H1 (cell line): ENCODE data around the gene ADH1B. TPM values are rescaled to one million over a fixed set of nuclear protein-coding genes. Genes with fewer than 3 reads are reported as not detected.
"Not testable (repeated sequence)": the region's sequence is repeated elsewhere in the genome, so short reads cannot be mapped to it uniquely, and the experiment has no call there.

ENCODE experiments used
- CTCF ChIA-PET: fragments of 300-600 bp; sonication (Branson Sonifier 250); formaldehyde crosslinking; loops from one replicate; lab custom pipeline; 2021; ENCODE audit not compliant: partially characterized antibody; lab: Charles Lee
- POLR2A ChIA-PET: fragments of 300-600 bp; sonication (Branson Sonifier 250); formaldehyde crosslinking; loops from one replicate; lab custom pipeline; 2021; ENCODE audit warnings: inconsistent platforms; ENCODE audit not compliant: partially characterized antibody; lab: Charles Lee
- DNase-seq, 2 experiments: peaks; one replicate each; pipeline versions ENCODE4 v3.0.0 to v3.0.0-alpha.2; 2010 to 2022; ENCODE audit warnings: low spot score in 2 of 2, low read depth in 1 of 2, mixed read lengths in 1 of 2
- FAIRE-seq: peaks from 2 replicates; lab custom pipeline; 2011; peaks lifted over from hg19 to GRCh38; lab: Jason Lieb, UNC
- H2AFZ ChIP-seq: 2 replicates; pipeline ENCODE4 v1.8.1; 2012; ENCODE audit warnings: low read length, inconsistent platforms
- H2AK5ac ChIP-seq: 2 replicates; pipeline ENCODE4 v1.6.1; 2013; ENCODE audit warnings: low read depth, low read length
- H2BK120ac ChIP-seq: replicated peaks from 2 replicates; pipeline ENCODE3; 2013; ENCODE audit warnings: low read depth, low read length, inconsistent platforms
- H2BK12ac ChIP-seq: 2 replicates; pipeline ENCODE4 v1.6.1; 2013; ENCODE audit warnings: low read depth, low read length
- H2BK15ac ChIP-seq: 2 replicates; pipeline ENCODE4 v1.6.1; 2013; ENCODE audit warnings: low read length
- H2BK20ac ChIP-seq: 2 replicates; pipeline ENCODE4 v1.6.1; 2013; ENCODE audit warnings: low read length
- H2BK5ac ChIP-seq: 2 replicates; pipeline ENCODE4 v1.6.1; 2013; ENCODE audit warnings: low read depth, low read length
- H3K14ac ChIP-seq: 2 replicates; pipeline ENCODE4 v1.6.1; 2013; ENCODE audit warnings: inconsistent platforms; ENCODE audit not compliant: insufficient read length
- H3K18ac ChIP-seq: 2 replicates; pipeline ENCODE4 v1.6.1; 2013; ENCODE audit warnings: low read length; ENCODE audit errors: extremely low read depth
- H3K23ac ChIP-seq: 2 replicates; pipeline ENCODE4 v1.6.1; 2013; ENCODE audit warnings: inconsistent platforms; ENCODE audit not compliant: insufficient read length
- H3K23me2 ChIP-seq: 2 replicates; pipeline ENCODE4 v1.6.1; 2013; ENCODE audit warnings: low read depth, low read length
- H3K27ac ChIP-seq: 2 replicates; pipeline ENCODE4 v1.6.1; 2011; ENCODE audit warnings: low read depth, low read length, inconsistent platforms
- H3K27me3 ChIP-seq, 4 experiments: replicated peaks in 1 of 4; 1 replicate in 1 of 4; 2 replicates in 3 of 4; pipeline versions ENCODE4 v1.6.1 to v1.8.1; 2011 to 2013; ENCODE audit warnings: low read length in 3 of 4, mild to moderate bottlenecking in 3 of 4, inconsistent platforms in 2 of 4, mixed read lengths in 2 of 4, moderate library complexity in 1 of 4; ENCODE audit not compliant: control insufficient read depth in 3 of 4, insufficient read depth in 3 of 4; ENCODE audit errors: extremely low read depth in 1 of 4
- H3K36me3 ChIP-seq, 4 experiments: 2 replicates each; pipeline versions ENCODE4 v1.6.1 to v1.8.1; 2011 to 2013; ENCODE audit warnings: mild to moderate bottlenecking in 4 of 4, low read length in 3 of 4, moderate library complexity in 2 of 4, control low read depth in 1 of 4, inconsistent platforms in 1 of 4; ENCODE audit not compliant: insufficient read depth in 4 of 4, control insufficient read depth in 2 of 4
- H3K4ac ChIP-seq: replicated peaks from 2 replicates; pipeline ENCODE3; 2013; ENCODE audit warnings: low read length, low read depth, mixed read lengths, inconsistent platforms; ENCODE audit not compliant: insufficient read length
- H3K4me1 ChIP-seq, 4 experiments: replicated peaks in 1 of 4; 1 replicate in 1 of 4; 2 replicates in 3 of 4; pipeline versions ENCODE4 v1.6.1 to v1.8.1; 2011 to 2013; ENCODE audit warnings: low read length in 3 of 4, inconsistent platforms in 2 of 4, mixed read lengths in 1 of 4; ENCODE audit not compliant: insufficient read depth in 4 of 4, control insufficient read depth in 3 of 4
- H3K4me2 ChIP-seq, 2 experiments: 2 replicates each; pipeline versions ENCODE4 v1.6.1 to v1.8.1; 2011 to 2013; ENCODE audit warnings: low read depth in 2 of 2, low read length in 2 of 2, control low read depth in 1 of 2, inconsistent platforms in 1 of 2, mild to moderate bottlenecking in 1 of 2; ENCODE audit not compliant: insufficient read depth in 1 of 2
- H3K4me3 ChIP-seq, 4 experiments: fragments of 200-600, 300-600 bp in 1 of 4; sonication (generic), shearing (Covaris generic), sonication (Bioruptor Twin) in 1 of 4; 2 replicates each; pipeline versions ENCODE4 v1.5.1 to v1.8.1; 2011 to 2016; ENCODE audit warnings: low read length in 4 of 4, low read depth in 3 of 4, control low read depth in 2 of 4, inconsistent platforms in 2 of 4, mild to moderate bottlenecking in 2 of 4, mixed read lengths in 1 of 4, moderate library complexity in 1 of 4; ENCODE audit not compliant: insufficient read depth in 2 of 4; ENCODE audit errors: extremely low read depth in 1 of 4
- H3K56ac ChIP-seq: replicated peaks from 2 replicates; pipeline ENCODE3; 2013; ENCODE audit warnings: low read depth, mild to moderate bottlenecking, mixed read lengths, low read length, inconsistent platforms; ENCODE audit not compliant: insufficient read length
- H3K79me1 ChIP-seq: 2 replicates; pipeline ENCODE4 v1.6.1; 2013; ENCODE audit warnings: low read depth, low read length, control low read depth
- H3K79me2 ChIP-seq, 2 experiments: 2 replicates each; pipeline versions ENCODE4 v1.6.1 to v1.8.1; 2012 to 2013; ENCODE audit warnings: low read length in 2 of 2, mild to moderate bottlenecking in 2 of 2, inconsistent platforms in 1 of 2; ENCODE audit not compliant: insufficient read depth in 2 of 2, control insufficient read depth in 1 of 2
- H3K9ac ChIP-seq, 4 experiments: replicated peaks in 1 of 4; 1 replicate in 1 of 4; 2 replicates in 3 of 4; pipeline versions ENCODE4 v1.6.1 to v1.8.1; 2011 to 2013; ENCODE audit warnings: low read depth in 3 of 4, low read length in 3 of 4, control low read depth in 2 of 4, mild to moderate bottlenecking in 2 of 4, moderate library complexity in 2 of 4, inconsistent platforms in 1 of 4; ENCODE audit errors: extremely low read depth in 1 of 4
- H3K9me3 ChIP-seq, 2 experiments: 2 replicates each; pipeline versions ENCODE4 v1.6.1 to v1.8.1; 2012 to 2013; ENCODE audit warnings: mild to moderate bottlenecking in 2 of 2, moderate library complexity in 2 of 2, control low read depth in 1 of 2, inconsistent platforms in 1 of 2, low read depth in 1 of 2, low read length in 1 of 2, mixed read lengths in 1 of 2; ENCODE audit not compliant: insufficient read depth in 2 of 2
- H4K20me1 ChIP-seq, 2 experiments: replicated peaks in 1 of 2; 2 replicates each; pipeline versions ENCODE3 to v1.8.1; 2011 to 2013; ENCODE audit warnings: inconsistent platforms in 2 of 2, low read length in 2 of 2, mild to moderate bottlenecking in 1 of 2; ENCODE audit not compliant: insufficient read depth in 2 of 2, control insufficient read depth in 1 of 2
- H4K5ac ChIP-seq: 2 replicates; pipeline ENCODE4 v1.6.1; 2013; ENCODE audit warnings: low read length, low read depth, mixed read lengths, inconsistent platforms; ENCODE audit not compliant: insufficient read length
- H4K8ac ChIP-seq: 2 replicates; pipeline ENCODE4 v1.8.0; 2013; ENCODE audit warnings: mild to moderate bottlenecking, moderate library complexity, low read length, inconsistent platforms; ENCODE audit not compliant: insufficient read depth; ENCODE audit errors: extremely low read depth
- H4K91ac ChIP-seq: replicated peaks from 2 replicates; pipeline ENCODE3; 2013; ENCODE audit warnings: low read length, mixed read lengths, inconsistent platforms; ENCODE audit not compliant: insufficient read length
- WGBS, 2 experiments: shearing (Covaris generic) in 1 of 2; methylation state at CpG; one replicate each; pipeline versions ENCODE4 v1.1.6 to v1.1.7; 2013 to 2015; ENCODE audit warnings: low lambda C conversion rate in 2 of 2, mixed read lengths in 2 of 2, inconsistent platforms in 1 of 2, low coverage in 1 of 2, missing lambda C conversion rate in 1 of 2; ENCODE audit not compliant: insufficient replicate concordance in 2 of 2, insufficient coverage in 1 of 2, insufficient read length in 1 of 2; ENCODE audit errors: extremely low coverage in 1 of 2, missing lambda C conversion rate in 1 of 2; 5-methylcytosine and 5-hydroxymethylcytosine counted together
- polyA plus RNA-seq, 7 experiments: library from polyadenylated mRNA; depleted of rRNA in 3 of 7; stranded (reverse) in 5 of 7; unstranded in 2 of 7; fragments of >200 nt in 5 of 7; fragments of 200-250 nt in 2 of 7; gene quantifications; 1 replicate in 5 of 7; 2 replicates in 1 of 7; 4 replicates in 1 of 7; pipeline versions ENCODE4 v1.2.1 to v1.2.3, GENCODE V29; 2011 to 2013; ENCODE audit warnings: missing spikeins in 2 of 7, mixed read lengths in 2 of 7
- total RNA-seq: library from RNA; stranded (reverse); fragmentation: NEBNext Ultra II Directional; extraction: Animal tissue kit (Norgen Biotek cat#: 25700); gene quantifications from 2 replicates; pipeline ENCODE4 v1.2.1, GENCODE V29; 2021

ADH1B gene
- total and polyA plus RNA-seq, 2 of the 8 experiments (the other 6 are each of a cell fraction or from before 2014, with no cell fraction given): not detected

- H3K27ac ChIP-seq, H3K4me2 ChIP-seq, H2AFZ ChIP-seq, H3K14ac ChIP-seq, H3K4me1 ChIP-seq, H3K36me3 ChIP-seq, H4K91ac ChIP-seq, H3K56ac ChIP-seq, H3K23me2 ChIP-seq, H3K9me3 ChIP-seq, H4K8ac ChIP-seq, FAIRE-seq, H3K4me3 ChIP-seq, H3K23ac ChIP-seq, H3K18ac ChIP-seq, H3K79me2 ChIP-seq, H2BK120ac ChIP-seq, H4K20me1 ChIP-seq, H2AK5ac ChIP-seq, H2BK20ac ChIP-seq, H3K9ac ChIP-seq, H2BK15ac ChIP-seq, H2BK12ac ChIP-seq, H3K4ac ChIP-seq, H3K79me1 ChIP-seq, POLR2A ChIA-PET, H2BK5ac ChIP-seq, H3K27me3 ChIP-seq, DNase-seq, H4K5ac ChIP-seq: not testable (repeated sequence)
- CTCF ChIA-PET: interaction anchor here (1.0 kb wide), 1 partner anchor 35 kb away, joined by 3 read pairs; no protein-coding TSS in a partner anchor
- WGBS, 2 experiments: 56% methylated on average over 7 of the region's 7 CpGs; no CpG with 5 or more reads in 1 of the 2 experiments
These were observed 21.4 kb upstream of the ADH1B start for GRCh38 chr4:99342624-99343023.
